Myocyte (in vitro differentiated cells): ENCODE results near the gene RAB19. TPM values are rescaled to one million over a fixed set of nuclear protein-coding genes. Genes with fewer than 3 reads are reported as not detected.

Experiments
- DNase-seq: peaks from one replicate; pipeline ENCODE4 v3.0.0-alpha.2; 2012; ENCODE audit warnings: low read depth
- total RNA-seq: library from RNA; depleted of rRNA; stranded (reverse); fragments of >200 nt; gene quantifications from 2 replicates; pipeline ENCODE4 v1.2.3, GENCODE V29; 2014

The RAB19 gene
- total RNA-seq, 1 donor from 2014 or later = not detected

DNA sequence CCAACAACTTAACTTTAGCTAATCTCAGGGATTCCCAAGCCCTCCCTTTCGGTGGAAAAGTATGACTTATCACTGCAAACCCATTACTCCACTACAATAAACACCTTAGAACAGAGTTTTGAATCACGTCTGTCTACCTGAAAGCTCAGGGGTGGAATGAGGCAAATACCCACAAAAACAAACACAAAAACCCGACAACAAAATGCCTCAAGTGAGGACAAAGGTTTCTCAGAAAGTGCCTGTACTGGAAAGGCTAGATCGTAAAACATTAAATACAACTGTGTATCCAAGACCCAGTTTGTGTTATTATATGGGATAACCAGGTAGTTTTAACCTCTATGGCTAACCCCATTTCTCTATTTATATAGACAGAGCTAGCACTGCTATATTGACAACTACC, 49.4 kb downstream of the RAB19 start:
- no peak for DNase-seq

GRCh38 chr7:140453785-140454656, 50.2 kb downstream of the RAB19 start:
- peak; percentile 34 for DNase-seq

GRCh38 chr7:140454657-140455015, 50.8 kb downstream of the RAB19 start:
- DNase-seq = no peak

- DNase-seq = no peak
These were observed 51.9 kb downstream of the RAB19 start for GRCh38 chr7:140455743-140456142.

GRCh38 chr7:140456551-140457051, 52.7 kb downstream of the RAB19 start:
- no peak for DNase-seq

DNA sequence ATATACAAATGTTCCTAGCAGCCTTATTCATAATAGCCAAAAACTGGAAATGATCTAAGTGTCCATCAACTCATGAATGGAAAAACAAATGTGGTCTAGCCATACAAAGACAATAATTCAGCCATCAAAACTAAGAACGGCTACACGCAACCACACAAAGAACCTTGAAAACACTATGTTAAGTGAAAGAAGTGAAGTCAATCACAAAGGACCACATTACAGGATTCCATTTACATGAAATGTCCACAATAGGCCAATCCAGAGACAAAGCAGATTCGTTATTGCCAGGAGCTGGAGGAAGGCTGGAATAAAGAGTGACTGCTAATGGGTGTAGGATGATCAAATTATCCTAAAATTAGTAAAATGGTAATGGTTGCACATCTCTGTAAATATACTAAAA, 54.3 kb downstream of the RAB19 start:
- DNase-seq = no peak

GRCh38 chr7:140458916-140459315, 55.1 kb downstream of the RAB19 start:
- no peak for DNase-seq

- DNase-seq = no peak
These were observed 59.3 kb downstream of the RAB19 start for GRCh38 chr7:140463111-140463510.

DNA sequence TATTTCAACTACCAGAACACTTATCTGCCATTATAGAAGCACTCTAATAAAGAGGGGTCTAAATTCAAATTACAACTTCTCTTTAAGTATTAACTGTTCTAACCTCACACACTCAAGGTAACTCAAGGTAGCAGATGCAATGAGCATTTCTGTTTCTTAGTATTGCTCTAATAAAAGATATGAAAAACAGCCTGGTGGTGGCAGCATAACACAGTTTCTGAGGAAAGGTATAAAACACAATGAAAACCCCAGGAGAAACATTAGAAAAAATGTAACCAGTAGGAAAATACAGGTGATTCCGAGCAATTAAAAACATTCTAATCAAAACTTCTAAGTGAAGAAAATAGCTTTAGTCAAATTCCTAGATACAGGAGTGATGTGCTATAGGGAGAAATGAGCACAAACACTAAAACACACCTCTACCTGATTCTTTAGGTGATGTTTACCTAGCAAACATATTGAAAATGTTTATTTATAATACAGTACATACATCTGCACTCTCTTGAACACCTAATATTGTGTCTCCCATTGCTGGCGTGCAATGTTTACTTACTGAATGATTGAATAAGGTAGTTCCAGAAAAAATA, 72.0 kb downstream of the RAB19 start:
- peak; percentile 62 for DNase-seq

DNA sequence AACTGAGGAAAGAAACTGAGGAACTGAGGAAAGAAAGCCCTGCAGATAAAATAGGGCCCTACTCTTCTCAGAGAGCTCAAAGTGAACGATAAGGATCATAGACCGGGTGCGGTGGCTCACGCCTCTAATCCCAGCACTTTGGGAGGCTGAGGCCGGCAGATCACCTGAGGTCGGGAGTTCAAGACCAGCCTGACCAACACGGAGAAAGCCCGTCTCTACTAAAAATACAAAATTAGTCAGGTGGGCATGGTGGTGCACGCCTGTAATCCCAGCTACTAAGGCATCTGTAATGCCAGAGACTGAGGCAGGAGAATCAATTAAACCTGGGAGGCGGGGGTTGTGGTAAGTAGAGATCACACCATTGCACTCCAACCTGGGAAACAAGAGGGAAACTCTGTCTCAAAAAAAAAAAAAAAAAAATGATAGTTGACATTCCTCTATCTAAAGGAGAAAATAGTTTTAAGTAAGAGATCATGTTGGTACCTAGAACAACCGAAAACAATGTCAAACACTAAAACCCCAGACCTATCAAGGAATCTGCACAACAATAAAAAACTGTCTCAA, 72.9 kb downstream of the RAB19 start:
- DNase-seq = no peak

Other genes starting within 250 kb of the RAB19 start
- 12.3 and 19.5 TPM in 2 replicates for gene KDM7A, start 227.1 kb upstream of the RAB19 start, total RNA-seq
- gene SLC37A3, start 5.5 kb upstream of the RAB19 start, total RNA-seq = 36.0 and 40.3 TPM in 2 replicates
- gene MKRN1, start 75.4 kb downstream of the RAB19 start, total RNA-seq = 67.7 and 68.2 TPM in 2 replicates
- 0.05 and 0.21 TPM in 2 replicates for gene DENND2A, start 236.8 kb downstream of the RAB19 start, total RNA-seq